M059J (cell line): ENCODE data around the gene SP140L. TPM values are rescaled to one million over a fixed set of nuclear protein-coding genes. Genes with fewer than 3 reads are reported as not detected.
"Not testable (repeated sequence)": the region's sequence is repeated elsewhere in the genome, so short reads cannot be mapped to it uniquely, and the experiment has no call there.

ENCODE experiments used
- DNase-seq: peaks from one replicate; pipeline ENCODE4 v3.0.0-alpha.2; 2012; ENCODE audit warnings: low read depth
- total RNA-seq: library from RNA; depleted of rRNA; stranded (reverse); fragments of >200 nt; shearing (Covaris generic); gene quantifications from 2 replicates; pipeline ENCODE4 v1.2.3, GENCODE V29; 2014

The SP140L gene
- total RNA-seq, 1 experiment from 2014 or later = 11.2 TPM

GRCh38 chr2:230362030-230362691, 35.2 kb downstream of the SP140L start:
- no peak for DNase-seq

GRCh38 chr2:230382108-230382507, 55.1 kb downstream of the SP140L start:
- no peak for DNase-seq

GRCh38 chr2:230383453-230383852, 56.5 kb downstream of the SP140L start:
- DNase-seq = no peak

GRCh38 chr2:230384986-230385385, 58.0 kb downstream of the SP140L start:
- DNase-seq = no peak

GRCh38 chr2:230394301-230394700, 67.3 kb downstream of the SP140L start:
- DNase-seq = no peak

GRCh38 chr2:230398698-230399097, 71.7 kb downstream of the SP140L start:
- DNase-seq = not testable (repeated sequence)

GRCh38 chr2:230400041-230400440, 73.0 kb downstream of the SP140L start:
- DNase-seq = no peak

GRCh38 chr2:230400454-230400853, 73.5 kb downstream of the SP140L start:
- no peak for DNase-seq

- not testable (repeated sequence) for DNase-seq
Measured at GRCh38 chr2:230401026-230401425, 74.0 kb downstream of the SP140L start.

GRCh38 chr2:230403746-230404145, 76.8 kb downstream of the SP140L start:
- no peak for DNase-seq

GRCh38 chr2:230405824-230406223, 78.8 kb downstream of the SP140L start:
- no peak for DNase-seq

- DNase-seq = peak; percentile 86
Measured at GRCh38 chr2:230408244-230408842, 81.3 kb downstream of the SP140L start.

- not testable (repeated sequence) for DNase-seq
Measured at GRCh38 chr2:230409316-230409715, 82.3 kb downstream of the SP140L start.

- DNase-seq = no peak
Measured at GRCh38 chr2:230410263-230410662, 83.3 kb downstream of the SP140L start.

GRCh38 chr2:230410861-230411569, 84.0 kb downstream of the SP140L start:
- no peak for DNase-seq

- peak; percentile 69 for DNase-seq
Measured at GRCh38 chr2:230411570-230412370, 84.8 kb downstream of the SP140L start.

GRCh38 chr2:230412371-230412711, 85.3 kb downstream of the SP140L start:
- no peak for DNase-seq

GRCh38 chr2:230412846-230413245, 85.9 kb downstream of the SP140L start:
- DNase-seq = no peak

GRCh38 chr2:230413479-230413878, 86.5 kb downstream of the SP140L start:
- no peak for DNase-seq

- DNase-seq = no peak
Measured at GRCh38 chr2:230414302-230414701, 87.3 kb downstream of the SP140L start.

- peak; percentile 92 for DNase-seq
Measured at GRCh38 chr2:230416061-230416721, 89.2 kb downstream of the SP140L start, which contains the start of gene SP100. Gene SP100, plus strand, starts transcription at chr2:230416201. Its CDS starts 96 bp downstream, at chr2:230416297.

GRCh38 chr2:230417436-230417835, 90.4 kb downstream of the SP140L start:
- DNase-seq = no peak
